Measurements from ENCODE around the gene RYR1.

Gene RYR1

GRCh38 chr19:38532939-38533338, 99.4 kb downstream of the RYR1 start:
- no peak overlapping the region for H3K27ac ChIP-seq
- TF ChIP-seq, protein P1, sequence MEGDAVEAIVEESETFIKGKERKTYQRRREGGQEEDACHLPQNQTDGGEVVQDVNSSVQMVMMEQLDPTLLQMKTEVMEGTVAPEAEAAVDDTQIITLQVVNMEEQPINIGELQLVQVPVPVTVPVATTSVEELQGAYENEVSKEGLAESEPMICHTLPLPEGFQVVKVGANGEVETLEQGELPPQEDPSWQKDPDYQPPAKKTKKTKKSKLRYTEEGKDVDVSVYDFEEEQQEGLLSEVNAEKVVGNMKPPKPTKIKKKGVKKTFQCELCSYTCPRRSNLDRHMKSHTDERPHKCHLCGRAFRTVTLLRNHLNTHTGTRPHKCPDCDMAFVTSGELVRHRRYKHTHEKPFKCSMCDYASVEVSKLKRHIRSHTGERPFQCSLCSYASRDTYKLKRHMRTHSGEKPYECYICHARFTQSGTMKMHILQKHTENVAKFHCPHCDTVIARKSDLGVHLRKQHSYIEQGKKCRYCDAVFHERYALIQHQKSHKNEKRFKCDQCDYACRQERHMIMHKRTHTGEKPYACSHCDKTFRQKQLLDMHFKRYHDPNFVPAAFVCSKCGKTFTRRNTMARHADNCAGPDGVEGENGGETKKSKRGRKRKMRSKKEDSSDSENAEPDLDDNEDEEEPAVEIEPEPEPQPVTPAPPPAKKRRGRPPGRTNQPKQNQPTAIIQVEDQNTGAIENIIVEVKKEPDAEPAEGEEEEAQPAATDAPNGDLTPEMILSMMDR (IDR thresholded peaks at IDR 0.05): no peak
- TF ChIP-seq ZFX (IDR thresholded peaks at IDR 0.05; ENCODE audit: borderline replicate concordance): no peak

DNA sequence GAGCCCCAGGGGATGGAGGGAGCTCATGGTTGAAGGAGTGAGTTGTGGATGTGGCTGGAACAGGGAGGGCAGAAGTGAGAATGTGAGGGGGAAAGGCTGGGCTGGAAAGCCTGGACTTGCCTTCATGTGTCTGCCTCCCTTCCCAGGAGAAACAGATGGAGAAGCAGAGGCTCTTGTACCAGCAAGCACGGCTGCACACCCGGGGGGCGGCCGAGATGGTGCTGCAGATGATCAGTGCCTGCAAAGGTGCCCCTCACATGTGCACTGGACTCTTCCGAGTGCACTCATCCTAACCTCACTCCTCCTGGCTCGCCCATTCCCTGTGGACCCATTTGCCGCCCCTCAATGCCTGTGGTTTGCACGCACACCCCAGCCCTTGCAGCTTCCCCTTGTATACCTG, 101.1 kb downstream of the RYR1 start:
- no peak overlapping the region for H3K27ac ChIP-seq
- no peak for TF ChIP-seq ZFX (IDR thresholded peaks at IDR 0.05; ENCODE audit: borderline replicate concordance)
- TF ChIP-seq, protein P1 (IDR thresholded peaks at IDR 0.05): no peak

DNA sequence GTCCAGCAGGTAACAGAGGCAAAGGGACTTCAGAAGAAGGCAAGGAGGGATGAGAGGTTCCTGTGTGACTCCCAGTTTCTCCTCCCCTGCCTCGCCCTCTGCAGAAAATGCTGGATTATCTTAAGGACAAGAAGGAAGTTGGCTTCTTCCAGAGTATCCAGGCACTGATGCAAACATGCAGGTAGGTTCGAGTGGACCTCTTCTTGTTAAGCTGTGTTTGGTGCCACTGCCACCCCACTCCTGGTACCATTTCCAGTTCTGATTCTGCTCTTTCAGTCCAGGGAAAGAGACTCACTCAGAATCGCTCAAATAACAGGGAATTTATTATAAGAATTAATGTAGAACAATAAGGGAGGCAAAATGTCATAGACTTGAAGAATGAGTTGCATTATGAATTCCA, 101.7 kb downstream of the RYR1 start:
- H3K27ac ChIP-seq: no peak overlapping the region
- TF ChIP-seq ZFX (IDR thresholded peaks at IDR 0.05; ENCODE audit: borderline replicate concordance): no peak
- TF ChIP-seq, protein P1 (IDR thresholded peaks at IDR 0.05): no peak

DNA sequence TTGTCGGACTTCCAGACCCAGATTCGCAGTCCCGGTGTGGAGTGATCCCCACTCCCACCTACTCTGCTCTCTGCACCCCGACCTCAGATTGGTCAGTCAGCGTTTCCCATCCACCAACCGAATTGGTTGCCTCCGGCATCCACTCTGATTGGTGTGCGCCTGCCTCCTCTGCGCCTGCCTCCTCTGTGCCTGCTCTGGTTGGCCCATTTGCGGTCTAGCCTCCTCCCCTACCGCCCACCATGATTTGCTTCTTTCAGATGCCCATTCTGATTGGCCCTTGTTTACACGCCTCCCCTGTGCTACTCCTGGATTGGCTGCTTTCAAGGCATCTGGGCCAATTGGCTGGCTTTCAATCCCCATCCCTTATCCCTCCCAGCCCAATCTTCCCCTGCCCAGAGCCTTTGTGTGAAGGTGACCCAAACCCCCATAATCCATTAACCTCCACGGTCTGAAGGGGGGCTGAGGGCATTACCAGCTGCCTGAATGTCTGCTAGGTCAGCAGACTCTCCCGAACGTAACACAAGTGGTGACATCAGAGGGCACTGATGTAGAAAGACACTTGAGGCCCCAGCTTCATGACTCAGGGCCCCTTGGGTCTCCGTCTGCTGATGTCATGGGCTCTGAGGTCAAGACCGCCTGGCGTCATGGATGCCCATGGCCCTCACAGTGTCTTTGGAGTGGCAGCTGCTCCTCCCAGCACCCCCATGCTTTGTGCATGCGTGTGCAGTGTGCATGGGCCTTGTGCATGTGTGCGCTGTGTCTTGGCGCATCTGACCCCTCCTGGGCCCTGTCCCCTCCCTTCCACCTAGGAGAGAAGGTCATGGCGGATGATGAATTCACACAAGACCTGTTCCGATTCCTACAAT, 103.8 kb downstream of the RYR1 start:
- TF ChIP-seq, protein P1 (IDR thresholded peaks at IDR 0.05): no peak
- no peak for TF ChIP-seq ZFX (IDR thresholded peaks at IDR 0.05; ENCODE audit: borderline replicate concordance)

DNA sequence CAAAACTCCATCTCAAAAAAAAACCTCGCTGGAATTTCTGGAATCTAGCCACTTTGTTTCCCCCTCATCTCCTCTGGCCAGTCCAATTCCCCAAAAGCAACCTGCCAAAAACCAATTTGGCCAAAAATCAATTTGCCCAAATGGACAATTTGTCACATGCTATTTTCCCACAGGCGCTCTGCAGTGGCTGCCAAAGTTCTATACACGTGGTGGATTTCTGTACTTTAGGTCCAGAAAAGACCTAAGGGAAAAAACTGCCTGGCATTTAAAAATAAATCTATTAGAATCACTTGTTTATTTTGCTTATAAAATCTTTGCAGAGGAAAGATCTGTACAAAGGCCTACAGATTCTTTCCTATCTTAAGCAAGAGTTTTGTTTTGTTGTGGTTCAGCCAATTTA, 104.9 kb downstream of the RYR1 start:
- H3K27ac ChIP-seq: no peak overlapping the region
- TF ChIP-seq, protein P1 (IDR thresholded peaks at IDR 0.05): no peak
- no peak for TF ChIP-seq ZFX (IDR thresholded peaks at IDR 0.05; ENCODE audit: borderline replicate concordance)

More for the DNA sequence above, 103.8 kb downstream of the RYR1 start:
- no peak overlapping the region for H3K27ac ChIP-seq

GRCh38 chr19:38538793-38539528, 105.5 kb downstream of the RYR1 start:
- no peak overlapping the region for H3K27ac ChIP-seq
- TF ChIP-seq, protein P1 (IDR thresholded peaks at IDR 0.05): no peak
- no peak for TF ChIP-seq ZFX (IDR thresholded peaks at IDR 0.05; ENCODE audit: borderline replicate concordance)

GRCh38 chr19:38539751-38540150, 106.3 kb downstream of the RYR1 start:
- TF ChIP-seq, protein P1 (IDR thresholded peaks at IDR 0.05): no peak
- TF ChIP-seq ZFX (IDR thresholded peaks at IDR 0.05; ENCODE audit: borderline replicate concordance): no peak
- H3K27ac ChIP-seq: no peak overlapping the region

Measured in 22Rv1 (cell line).